DMS 273 (cell line): ENCODE measurements around the gene GRM1.

Source experiments
- DNase-seq: peaks from one replicate; lab custom pipeline; 2025; ENCODE audit not compliant: unreplicated experiment; lab: John Stamatoyannopoulos, UW

The GRM1 gene

GRCh38 chr6:146361128-146361924 is 332.5 kb downstream of the GRM1 start:
- DNase-seq = peak; percentile 34

GRCh38 chr6:146363838-146364607 is 335.2 kb downstream of the GRM1 start:
- no peak for DNase-seq

GRCh38 chr6:146364816-146365594 is 336.1 kb downstream of the GRM1 start:
- DNase-seq = no peak

GRCh38 chr6:146367061-146367460 is 338.2 kb downstream of the GRM1 start:
- no peak for DNase-seq

- no peak for DNase-seq
Measured at GRCh38 chr6:146369866-146370265, 341.0 kb downstream of the GRM1 start.

- no peak for DNase-seq
Measured at GRCh38 chr6:146381486-146381885, 352.6 kb downstream of the GRM1 start.

- DNase-seq = no peak
Measured at GRCh38 chr6:146388736-146389364, 360.0 kb downstream of the GRM1 start.

- no peak for DNase-seq
Measured at GRCh38 chr6:146389740-146390139, 360.9 kb downstream of the GRM1 start.

- no peak for DNase-seq
Measured at GRCh38 chr6:146397638-146398037, 368.8 kb downstream of the GRM1 start.

GRCh38 chr6:146402476-146402875 is 373.6 kb downstream of the GRM1 start:
- no peak for DNase-seq

GRCh38 chr6:146408583-146408982 is 379.7 kb downstream of the GRM1 start:
- peak; percentile 9 for DNase-seq

GRCh38 chr6:146410851-146411595 is 382.2 kb downstream of the GRM1 start:
- DNase-seq = no peak

- DNase-seq = no peak
Measured at GRCh38 chr6:146419576-146419975, 390.7 kb downstream of the GRM1 start.

GRCh38 chr6:146420255-146420654 is 391.4 kb downstream of the GRM1 start:
- no peak for DNase-seq

- no peak for DNase-seq
Measured at GRCh38 chr6:146422789-146423375, 394.0 kb downstream of the GRM1 start.

- no peak for DNase-seq
Measured at GRCh38 chr6:146423452-146423851, 394.6 kb downstream of the GRM1 start.

GRCh38 chr6:146426516-146426915 is 397.7 kb downstream of the GRM1 start:
- DNase-seq = no peak

- DNase-seq = no peak
Measured at GRCh38 chr6:146429831-146430230, 401.0 kb downstream of the GRM1 start.

- DNase-seq = no peak
Measured at GRCh38 chr6:146433881-146434731, 405.2 kb downstream of the GRM1 start.
